Measurements from ENCODE around the gene UACA.
"Not testable (repeated sequence)": the region's sequence is repeated elsewhere in the genome, so short reads cannot be mapped to it uniquely, and the experiment has no call there.

The UACA gene

DNA sequence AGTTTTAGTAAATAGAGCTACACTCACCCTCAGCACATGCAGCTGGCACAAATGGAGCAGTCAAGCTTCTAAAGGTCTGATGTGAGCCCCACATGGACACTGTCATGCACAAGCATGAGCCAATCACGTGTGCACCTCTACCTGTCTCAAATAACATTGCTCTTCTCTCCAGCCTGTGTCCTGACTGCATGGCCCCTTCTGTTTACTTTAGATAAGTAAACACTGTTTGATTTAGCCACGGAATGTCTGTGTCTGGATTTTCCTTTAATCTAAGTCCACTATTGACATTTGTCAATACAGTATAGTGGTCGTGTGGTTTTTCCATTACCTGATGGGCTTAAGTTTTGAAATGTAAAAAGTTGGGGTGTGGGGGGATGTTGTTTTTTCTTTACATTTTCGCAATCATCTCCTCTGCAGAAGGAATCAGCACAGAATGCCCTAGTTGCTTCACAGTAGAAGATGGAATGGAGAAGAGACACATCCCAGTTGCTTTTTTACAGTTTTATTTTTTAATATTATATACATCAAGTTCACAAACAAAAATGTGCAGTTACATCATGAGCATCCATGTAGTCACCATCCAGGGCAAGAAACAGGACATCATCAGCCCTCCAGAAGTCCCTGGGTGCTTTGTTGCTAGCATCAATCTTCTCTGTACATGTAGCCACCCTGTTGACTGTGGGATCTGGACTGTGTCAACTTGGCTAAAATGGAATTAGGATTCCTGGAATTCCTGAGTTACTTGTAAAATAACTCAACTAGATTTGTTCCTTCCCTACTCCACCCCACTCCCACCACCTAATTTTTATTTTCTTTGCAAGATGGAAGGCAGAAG is 146.1 kb downstream of the UACA start:
- DNase-seq: no peak

GRCh38 chr15:70616311-70616756 is 147.0 kb downstream of the UACA start:
- DNase-seq: not testable (repeated sequence)

DNA sequence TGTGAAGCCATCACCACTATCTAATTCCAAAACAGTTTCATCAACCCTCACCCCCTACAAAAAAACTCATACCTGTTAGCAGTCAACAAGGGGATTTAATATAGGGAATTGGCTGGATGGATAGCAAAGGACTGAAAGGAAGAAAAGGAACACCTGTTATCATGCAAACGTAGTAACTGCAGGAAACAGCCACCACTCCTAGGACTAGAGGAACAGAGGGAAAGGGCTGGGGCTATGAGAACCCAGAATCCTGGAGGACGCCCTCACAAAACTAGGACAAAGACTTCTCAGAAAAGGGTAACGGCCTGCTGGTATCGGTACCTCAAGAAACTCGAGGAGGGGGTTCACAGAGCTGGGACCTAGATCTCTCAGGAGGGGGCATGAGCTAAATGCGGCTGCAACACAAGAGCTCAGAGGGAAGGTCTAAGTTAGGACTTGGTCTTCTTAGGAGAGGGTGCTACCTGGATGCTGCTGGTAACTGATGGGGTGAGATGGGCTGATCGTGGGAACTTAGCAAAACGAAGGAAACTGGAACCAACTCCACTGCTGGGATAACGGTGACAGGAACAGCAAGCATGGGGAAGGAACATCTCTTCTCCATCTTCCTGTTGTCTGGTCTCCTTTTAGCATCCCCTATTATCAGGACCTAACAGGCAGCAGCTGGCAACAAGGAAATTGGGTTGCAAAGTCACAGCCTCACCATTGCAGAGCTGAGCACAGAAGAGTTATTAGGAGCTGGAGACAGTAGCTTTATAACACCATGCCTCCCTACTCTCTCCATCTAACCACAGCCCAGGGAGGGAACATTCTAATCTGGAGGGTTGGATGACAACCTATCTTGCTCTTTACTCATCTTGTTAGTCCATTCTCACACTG is 147.7 kb downstream of the UACA start:
- DNase-seq: no peak

GRCh38 chr15:70614221-70614620 is 149.1 kb downstream of the UACA start:
- DNase-seq: no peak

DNA sequence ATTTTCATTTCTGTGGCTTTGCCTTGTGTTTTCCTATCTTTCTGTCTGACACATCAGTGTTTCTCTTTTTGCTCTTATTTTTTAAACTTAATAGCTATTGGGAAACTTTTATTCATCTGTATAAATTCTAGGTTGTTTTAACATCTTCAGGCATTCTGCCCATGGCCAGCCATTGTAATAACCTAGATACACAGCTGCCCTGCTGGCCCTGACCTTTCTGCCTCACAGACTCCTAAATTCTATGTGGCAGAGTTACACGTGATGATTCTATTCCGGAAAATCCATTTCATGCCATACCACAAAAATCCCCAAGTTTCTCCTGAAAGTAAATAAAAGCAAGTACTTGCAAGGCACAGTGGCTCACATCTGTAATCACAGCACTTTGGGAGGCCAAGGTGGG is 150.1 kb downstream of the UACA start:
- DNase-seq: no peak

GRCh38 chr15:70611286-70611685 is 152.1 kb downstream of the UACA start:
- DNase-seq: no peak

DNA sequence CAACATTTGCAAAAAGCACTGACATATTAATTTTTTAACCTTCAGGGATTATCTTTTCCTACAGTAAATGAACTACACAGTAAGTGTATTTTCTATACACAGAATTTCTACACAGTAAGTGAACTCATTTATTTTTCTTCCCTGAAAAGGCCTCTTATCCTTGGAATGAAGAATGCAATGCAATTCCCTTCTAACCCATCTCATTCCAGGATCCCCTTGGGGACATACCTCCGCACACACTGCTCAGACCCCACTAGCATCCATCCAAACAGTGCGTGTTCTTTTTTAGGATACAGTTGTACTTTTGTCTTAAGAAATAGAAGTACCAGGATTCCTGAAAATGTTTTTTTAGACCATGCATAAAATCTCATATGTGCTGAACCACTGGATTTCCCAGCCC is 152.8 kb downstream of the UACA start:
- no peak for DNase-seq

DNA sequence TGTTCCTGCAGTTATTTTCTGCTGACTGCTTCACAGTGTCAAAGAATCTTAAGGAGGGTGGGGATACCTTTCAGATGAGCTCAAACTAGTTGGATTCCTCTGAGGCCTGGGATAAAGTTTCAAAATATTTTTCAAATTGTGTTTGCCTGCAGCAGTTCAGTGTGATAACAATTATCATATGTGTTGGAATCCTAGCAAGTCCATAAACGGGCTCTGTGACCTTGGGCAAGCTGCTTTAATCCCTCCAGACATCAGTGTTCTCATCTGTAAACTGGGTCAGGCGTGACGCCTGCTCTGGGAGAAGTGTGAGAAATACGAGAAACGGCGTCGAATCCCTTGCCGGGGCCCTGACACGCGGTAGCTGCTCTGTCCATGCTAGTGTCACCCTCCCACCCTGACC is 153.5 kb downstream of the UACA start:
- DNase-seq: no peak

GRCh38 chr15:70608144-70608543 is 155.2 kb downstream of the UACA start:
- DNase-seq: no peak

DNA sequence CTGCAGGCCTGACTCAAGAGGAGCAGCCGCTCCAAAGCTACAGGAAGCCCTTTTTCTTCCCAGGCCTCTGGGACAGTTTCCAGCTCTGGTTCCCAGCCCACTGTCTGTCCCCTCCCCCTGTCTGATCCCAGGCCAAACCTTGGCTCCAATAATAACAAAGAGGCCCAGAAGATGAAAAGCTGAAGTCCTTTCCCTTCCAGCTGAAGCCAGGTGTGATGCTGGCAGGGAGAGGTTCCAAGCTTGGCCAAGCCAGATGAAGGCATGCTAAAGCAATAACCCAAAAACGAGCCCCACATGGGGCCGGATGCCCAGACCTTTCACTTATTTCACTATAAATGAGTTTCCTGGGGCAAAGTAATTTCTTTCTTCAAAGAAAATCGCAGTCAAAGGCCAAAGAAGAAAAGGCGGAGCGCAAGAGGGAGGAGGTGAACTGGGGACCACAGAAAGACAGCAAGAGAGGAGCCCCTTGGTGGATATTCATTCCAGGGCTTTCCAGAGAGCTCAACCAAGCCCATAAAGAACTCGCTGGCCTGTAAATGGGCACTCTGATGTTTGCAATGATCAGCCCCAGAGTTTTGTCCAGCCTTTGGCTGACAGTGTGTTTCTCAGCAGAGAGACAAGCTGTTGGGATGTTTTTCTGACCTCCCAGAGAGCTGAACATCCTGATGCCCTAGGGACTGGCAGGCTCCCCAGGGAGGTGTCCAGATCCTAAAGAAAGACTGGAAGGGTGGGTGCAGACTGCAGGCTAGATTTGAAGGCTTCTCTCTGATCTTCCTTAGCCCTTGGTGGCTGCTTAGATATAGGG is 157.6 kb downstream of the UACA start:
- no peak for DNase-seq

DNA sequence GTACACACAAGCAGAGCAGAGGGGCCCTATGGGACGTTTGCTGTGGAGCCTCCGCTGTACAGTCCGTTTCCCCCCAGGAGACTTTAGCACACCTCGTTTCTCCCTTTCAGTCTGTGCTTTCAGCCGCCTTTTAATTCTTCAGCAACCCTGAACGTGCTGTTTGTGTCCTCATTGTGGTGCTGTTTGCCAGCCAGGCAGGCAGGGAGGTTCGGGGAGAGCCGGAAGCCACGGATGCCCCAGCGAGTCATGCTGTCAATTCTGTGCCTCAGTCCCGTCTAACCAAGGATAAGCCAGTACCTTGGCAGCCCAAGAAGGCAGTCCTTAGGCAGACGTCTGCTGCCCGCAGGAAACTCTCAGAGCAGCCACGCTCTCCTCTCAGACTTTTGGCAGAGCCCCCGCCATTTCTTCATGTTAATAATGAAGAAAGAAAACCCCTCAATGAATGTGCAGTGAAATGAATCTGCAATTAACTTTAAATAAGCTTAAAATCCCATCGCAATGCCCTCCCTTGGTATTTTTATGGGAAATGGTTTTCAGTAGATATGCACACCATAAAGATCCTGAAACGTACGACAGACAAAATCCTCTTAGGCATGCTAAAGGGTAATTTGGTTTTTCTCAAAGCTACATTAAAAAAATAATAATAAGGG is 158.6 kb downstream of the UACA start:
- DNase-seq: no peak

Measured in stimulated activated naive CD4-positive, alpha-beta T cell treated with Interleukin-2 at 50 U/mL for 16 hours (primary cell).